GM12801 (cell line): ENCODE results near the gene UAP1L1.

Source experiments
- TF ChIP-seq, protein P1 (sequence below): IDR thresholded peaks from one replicate; pipeline ENCODE4 v1.5.1; 2011; ENCODE audit warnings: control low read depth; ENCODE audit not compliant: insufficient read length; ENCODE audit errors: extremely low read depth

The UAP1L1 gene

DNA sequence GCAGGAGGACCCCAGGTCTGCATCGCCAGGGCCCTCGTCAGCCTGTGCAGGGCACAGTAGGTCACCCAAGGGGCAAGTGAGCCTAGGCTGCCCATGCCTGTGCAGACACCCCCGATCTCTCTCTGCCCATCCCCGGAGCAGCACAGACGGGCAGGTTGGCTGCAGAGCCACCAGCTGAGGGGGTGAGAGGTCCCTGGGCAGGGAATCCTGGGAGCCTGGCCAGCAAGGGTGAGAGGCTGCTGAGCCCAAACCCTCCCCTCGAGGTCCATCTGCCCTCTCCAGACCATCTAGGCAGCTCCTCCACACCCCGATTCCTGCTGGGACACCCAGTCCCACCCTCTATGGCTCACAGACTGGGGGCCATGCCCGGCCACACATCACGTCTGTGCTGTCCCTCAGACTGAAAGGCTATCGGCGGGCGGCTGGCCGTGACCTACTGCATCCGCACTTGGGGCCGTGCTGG lies 40.0 kb downstream of the UAP1L1 start:
- TF ChIP-seq, protein P1, sequence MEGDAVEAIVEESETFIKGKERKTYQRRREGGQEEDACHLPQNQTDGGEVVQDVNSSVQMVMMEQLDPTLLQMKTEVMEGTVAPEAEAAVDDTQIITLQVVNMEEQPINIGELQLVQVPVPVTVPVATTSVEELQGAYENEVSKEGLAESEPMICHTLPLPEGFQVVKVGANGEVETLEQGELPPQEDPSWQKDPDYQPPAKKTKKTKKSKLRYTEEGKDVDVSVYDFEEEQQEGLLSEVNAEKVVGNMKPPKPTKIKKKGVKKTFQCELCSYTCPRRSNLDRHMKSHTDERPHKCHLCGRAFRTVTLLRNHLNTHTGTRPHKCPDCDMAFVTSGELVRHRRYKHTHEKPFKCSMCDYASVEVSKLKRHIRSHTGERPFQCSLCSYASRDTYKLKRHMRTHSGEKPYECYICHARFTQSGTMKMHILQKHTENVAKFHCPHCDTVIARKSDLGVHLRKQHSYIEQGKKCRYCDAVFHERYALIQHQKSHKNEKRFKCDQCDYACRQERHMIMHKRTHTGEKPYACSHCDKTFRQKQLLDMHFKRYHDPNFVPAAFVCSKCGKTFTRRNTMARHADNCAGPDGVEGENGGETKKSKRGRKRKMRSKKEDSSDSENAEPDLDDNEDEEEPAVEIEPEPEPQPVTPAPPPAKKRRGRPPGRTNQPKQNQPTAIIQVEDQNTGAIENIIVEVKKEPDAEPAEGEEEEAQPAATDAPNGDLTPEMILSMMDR = no peak

- TF ChIP-seq, protein P1 = no peak
Measured at GRCh38 chr9:137123468-137123837, 46.1 kb downstream of the UAP1L1 start.

DNA sequence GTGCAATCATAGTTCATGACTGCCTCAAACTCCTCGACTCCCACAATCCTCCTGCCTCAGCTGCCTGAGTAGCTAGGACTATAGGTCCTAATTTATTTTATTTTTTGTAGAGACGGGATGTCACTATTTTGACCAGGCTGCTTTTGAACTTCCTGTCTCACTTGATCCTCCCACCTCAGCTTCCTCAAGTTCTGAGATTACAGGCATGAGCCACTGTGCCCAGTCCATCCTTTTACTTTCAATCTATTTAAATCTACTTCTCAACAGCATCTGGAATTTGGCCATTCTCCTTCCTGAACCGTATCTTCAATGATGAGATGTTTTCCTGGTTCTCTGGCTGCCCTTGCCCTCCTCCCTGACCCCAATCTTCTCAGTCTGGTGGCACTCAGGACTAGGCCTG lies 49.5 kb downstream of the UAP1L1 start:
- TF ChIP-seq, protein P1 = no peak

- TF ChIP-seq, protein P1 = no peak
Measured at GRCh38 chr9:137127301-137128157, 50.2 kb downstream of the UAP1L1 start.

DNA sequence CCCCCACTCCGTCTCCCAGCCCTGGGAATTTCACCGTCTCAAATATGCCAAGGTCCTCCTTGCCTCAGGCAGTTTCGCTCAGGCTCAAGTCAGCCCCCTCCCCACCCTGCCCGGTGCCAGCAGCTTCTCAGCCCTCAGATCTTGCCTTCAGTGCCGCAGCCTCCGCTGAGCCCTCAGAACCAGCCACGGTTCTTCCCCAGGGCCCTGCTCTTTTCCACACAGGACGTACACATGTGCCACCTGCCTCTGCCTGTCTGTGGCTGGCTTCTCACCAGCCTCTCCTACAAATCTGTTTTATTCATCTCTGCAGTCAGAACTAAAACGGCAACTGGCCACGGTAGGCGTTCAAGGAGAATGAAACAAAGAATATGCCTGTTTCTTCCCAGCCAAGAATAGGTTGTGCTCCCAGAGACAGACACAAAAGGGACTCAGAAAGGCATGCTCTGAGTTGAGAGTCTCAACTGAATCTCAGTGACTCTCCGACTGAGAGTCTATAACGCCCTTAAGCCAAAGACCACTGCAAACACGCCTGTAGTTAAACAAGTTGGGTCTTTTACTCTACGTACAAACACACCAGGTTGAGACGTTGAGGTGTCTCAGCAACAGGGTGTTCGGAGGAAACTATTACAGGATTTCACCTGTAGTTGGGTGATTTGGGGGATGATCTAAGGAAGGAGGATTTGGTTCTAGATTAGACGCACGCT lies 51.0 kb downstream of the UAP1L1 start:
- TF ChIP-seq, protein P1 = no peak

DNA sequence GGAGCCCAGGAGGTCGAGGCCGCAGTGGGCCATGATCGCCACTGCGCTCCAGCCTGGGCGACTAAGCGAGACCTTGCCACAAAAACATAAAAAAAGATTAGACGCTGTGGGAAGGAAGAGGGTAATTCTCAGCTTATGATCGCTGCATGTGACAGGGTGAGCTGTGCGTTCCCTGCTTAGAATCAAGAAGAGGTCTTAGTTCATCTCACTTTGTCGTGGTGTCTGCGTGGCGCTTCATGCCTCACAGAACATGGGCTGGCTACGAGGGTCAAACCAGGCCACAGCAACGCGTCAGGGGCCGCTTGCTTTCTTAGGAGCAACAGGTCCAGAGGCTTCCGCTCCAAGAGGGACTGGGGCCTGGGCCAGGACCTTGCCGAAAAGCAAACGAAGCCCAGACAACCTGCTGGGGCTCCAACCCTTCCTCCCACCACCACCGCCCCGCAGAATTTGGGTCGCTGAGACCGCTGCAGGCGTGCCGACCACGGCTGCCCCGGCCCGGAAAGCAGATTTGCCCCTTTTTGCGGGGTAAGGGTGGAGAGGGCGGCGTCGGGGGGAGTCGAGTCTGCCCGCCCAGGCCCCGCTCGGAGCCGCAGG lies 51.6 kb downstream of the UAP1L1 start:
- TF ChIP-seq, protein P1 = no peak

- TF ChIP-seq, protein P1 = no peak
Measured at GRCh38 chr9:137129456-137130175, 52.3 kb downstream of the UAP1L1 start.
